Smooth muscle cell (in vitro differentiated cells): ENCODE results near the gene C6orf89. TPM values are rescaled to one million over a fixed set of nuclear protein-coding genes. Genes with fewer than 3 reads are reported as not detected.

Experiments
- DNase-seq: peaks from one replicate; lab custom pipeline; 2025; ENCODE audit not compliant: unreplicated experiment; lab: John Stamatoyannopoulos, UW
- H2AFZ ChIP-seq: fragments of 200-600 bp; sonication (generic); 2 replicates; pipeline ENCODE4 v1.6.0; 2016; ENCODE audit warnings: antibody characterized with exemption, low read depth, mild to moderate bottlenecking
- H3F3A ChIP-seq: fragments of 200-600 bp; sonication (generic); 2 replicates; pipeline ENCODE4 v1.6.0; 2017; ENCODE audit warnings: antibody characterized with exemption, low read depth
- H3K27ac ChIP-seq: fragments of 200-600 bp; sonication (generic); 2 replicates; pipeline ENCODE4 v1.5.1; 2016; ENCODE audit warnings: low read depth, mild to moderate bottlenecking
- H3K27me3 ChIP-seq: fragments of 200-600 bp; sonication (generic); 2 replicates; pipeline ENCODE4 v1.6.1; 2016; ENCODE audit warnings: low read depth, mild to moderate bottlenecking
- H3K36me3 ChIP-seq: fragments of 200-600 bp; sonication (generic); 2 replicates; pipeline ENCODE4 v1.5.1; 2016; ENCODE audit warnings: low read depth
- H3K4me1 ChIP-seq: fragments of 200-600 bp; sonication (generic); 2 replicates; pipeline ENCODE4 v1.5.1; 2016; ENCODE audit warnings: low read depth
- H3K4me2 ChIP-seq: fragments of 200-600 bp; sonication (generic); 2 replicates; pipeline ENCODE4 v1.6.0; 2016; ENCODE audit warnings: mild to moderate bottlenecking
- H3K4me3 ChIP-seq: fragments of 200-600 bp; sonication (generic); 2 replicates; pipeline ENCODE4 v1.5.1; 2016; ENCODE audit warnings: mild to moderate bottlenecking
- H3K79me2 ChIP-seq: fragments of 200-600 bp; sonication (generic); 2 replicates; pipeline ENCODE4 v1.6.0; 2016; ENCODE audit warnings: low read depth, mild to moderate bottlenecking
- H3K9ac ChIP-seq: fragments of 200-600 bp; sonication (generic); 2 replicates; pipeline ENCODE4 v1.6.0; 2016; ENCODE audit warnings: low read depth
- H3K9me3 ChIP-seq: fragments of 200-600 bp; sonication (generic); replicated peaks from 2 replicates; pipeline ENCODE4 v1.5.1; 2016; ENCODE audit warnings: low read depth
- H4K20me1 ChIP-seq: fragments of 200-600 bp; sonication (generic); 2 replicates; pipeline ENCODE4 v1.6.0; 2016; ENCODE audit warnings: low read depth
- WGBS: methylation state at CpG from one replicate; pipeline ENCODE4 v1.1.7; 2016; ENCODE audit warnings: low lambda C conversion rate; 5-methylcytosine and 5-hydroxymethylcytosine counted together
- polyA plus RNA-seq: library from polyadenylated mRNA; unstranded; fragments of >200 nt; fragmentation: Nextera tagmentation; extraction: Ambion mirVana; gene quantifications from 2 replicates; pipeline ENCODE4 v1.2.1, GENCODE V29; 2016
- total RNA-seq: library from RNA; depleted of rRNA; stranded (reverse); fragments of >200 nt; gene quantifications from 2 replicates; pipeline ENCODE4 v1.2.3, GENCODE V29; 2014
- TF ChIP-seq, protein P1 (sequence below): fragments of 200-600 bp; sonication (generic); IDR thresholded peaks from 2 replicates; pipeline ENCODE4 v1.5.1; 2017; ENCODE audit warnings: borderline replicate concordance, mild to moderate bottlenecking, antibody characterized with exemption; ENCODE audit not compliant: insufficient read depth, poor library complexity, severe bottlenecking

C6orf89 gene
- total and polyA plus RNA-seq, 2 experiments from 2014 or later: 44.6 to 45.7 TPM

DNA sequence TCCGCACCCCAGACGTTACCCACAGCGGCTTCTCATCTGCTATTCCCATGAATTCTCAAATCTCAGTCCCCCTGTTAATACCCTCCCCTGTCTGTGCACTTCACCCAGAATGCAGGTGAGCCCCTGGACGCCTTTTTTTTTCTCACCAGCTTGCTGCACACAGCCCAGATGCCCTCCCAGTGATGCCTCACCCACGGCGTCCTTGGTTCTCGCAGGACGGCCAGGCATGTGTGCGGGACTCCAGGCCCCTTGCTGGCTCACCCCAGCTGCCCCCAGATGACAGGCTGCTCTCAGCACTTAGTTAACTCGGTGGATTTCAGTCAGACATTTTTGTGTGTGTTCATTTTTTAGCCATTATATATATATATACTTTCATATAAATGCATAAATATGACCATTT, 43.4 kb downstream of the C6orf89 start:
- 82% methylated on average over 10 of the region's 10 CpGs for WGBS

DNA sequence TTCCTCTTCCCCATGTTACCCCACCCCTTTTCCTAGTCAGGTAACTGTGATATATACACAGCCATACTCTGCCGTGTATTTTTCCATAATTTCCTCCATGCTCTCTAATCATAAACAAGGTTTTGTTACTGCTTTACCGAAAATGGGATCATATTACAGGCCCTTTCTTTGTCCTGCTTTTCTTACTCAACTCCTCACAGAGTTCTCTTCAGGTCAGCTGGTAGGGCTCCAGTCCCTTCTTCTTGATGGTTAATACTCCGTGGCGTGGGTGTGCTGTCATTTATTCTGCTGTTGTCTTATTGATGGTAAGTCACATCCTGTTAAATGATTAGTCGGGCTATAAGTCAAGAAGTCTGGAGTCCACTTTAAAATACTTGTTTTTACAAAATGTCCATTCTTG, 43.9 kb downstream of the C6orf89 start:
- Histone ChIP-seq H2AFZ (no peak overlapping the region), H3K4me2 (no peak overlapping the region), H3K27me3 (no peaks in the 10 kb centered on the region), H3K9ac (no peak overlapping the region), H3F3A (no peaks in the 10 kb centered on the region), H3K4me1 (no peaks in the 10 kb centered on the region), H3K9me3 (no peaks in the 10 kb centered on the region), H4K20me1 (no peaks in the 10 kb centered on the region), H3K4me3 (no peak overlapping the region), H3K36me3 (no peaks in the 10 kb centered on the region), H3K79me2 (no peaks in the 10 kb centered on the region), H3K27ac (no peak overlapping the region)
- no peak for DNase-seq
- TF ChIP-seq, protein P1, sequence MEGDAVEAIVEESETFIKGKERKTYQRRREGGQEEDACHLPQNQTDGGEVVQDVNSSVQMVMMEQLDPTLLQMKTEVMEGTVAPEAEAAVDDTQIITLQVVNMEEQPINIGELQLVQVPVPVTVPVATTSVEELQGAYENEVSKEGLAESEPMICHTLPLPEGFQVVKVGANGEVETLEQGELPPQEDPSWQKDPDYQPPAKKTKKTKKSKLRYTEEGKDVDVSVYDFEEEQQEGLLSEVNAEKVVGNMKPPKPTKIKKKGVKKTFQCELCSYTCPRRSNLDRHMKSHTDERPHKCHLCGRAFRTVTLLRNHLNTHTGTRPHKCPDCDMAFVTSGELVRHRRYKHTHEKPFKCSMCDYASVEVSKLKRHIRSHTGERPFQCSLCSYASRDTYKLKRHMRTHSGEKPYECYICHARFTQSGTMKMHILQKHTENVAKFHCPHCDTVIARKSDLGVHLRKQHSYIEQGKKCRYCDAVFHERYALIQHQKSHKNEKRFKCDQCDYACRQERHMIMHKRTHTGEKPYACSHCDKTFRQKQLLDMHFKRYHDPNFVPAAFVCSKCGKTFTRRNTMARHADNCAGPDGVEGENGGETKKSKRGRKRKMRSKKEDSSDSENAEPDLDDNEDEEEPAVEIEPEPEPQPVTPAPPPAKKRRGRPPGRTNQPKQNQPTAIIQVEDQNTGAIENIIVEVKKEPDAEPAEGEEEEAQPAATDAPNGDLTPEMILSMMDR: no peak
- WGBS: 76% methylated on average over 5 of the region's 5 CpGs

More for the DNA sequence above, 43.4 kb downstream of the C6orf89 start:
- Histone ChIP-seq H3K79me2 (no peaks in the 10 kb centered on the region), H2AFZ (no peak overlapping the region), H3K27ac (no peak overlapping the region), H3K27me3 (no peaks in the 10 kb centered on the region), H3K36me3 (no peaks in the 10 kb centered on the region), H3K4me1 (peaks cover 3% of the 10 kb centered on the region), H3K4me2 (no peak overlapping the region), H3F3A (no peaks in the 10 kb centered on the region), H3K9me3 (no peaks in the 10 kb centered on the region), H3K4me3 (no peak overlapping the region), H3K9ac (no peak overlapping the region), H4K20me1 (no peaks in the 10 kb centered on the region)
- no peak for DNase-seq
- TF ChIP-seq, protein P1: no peak

DNA sequence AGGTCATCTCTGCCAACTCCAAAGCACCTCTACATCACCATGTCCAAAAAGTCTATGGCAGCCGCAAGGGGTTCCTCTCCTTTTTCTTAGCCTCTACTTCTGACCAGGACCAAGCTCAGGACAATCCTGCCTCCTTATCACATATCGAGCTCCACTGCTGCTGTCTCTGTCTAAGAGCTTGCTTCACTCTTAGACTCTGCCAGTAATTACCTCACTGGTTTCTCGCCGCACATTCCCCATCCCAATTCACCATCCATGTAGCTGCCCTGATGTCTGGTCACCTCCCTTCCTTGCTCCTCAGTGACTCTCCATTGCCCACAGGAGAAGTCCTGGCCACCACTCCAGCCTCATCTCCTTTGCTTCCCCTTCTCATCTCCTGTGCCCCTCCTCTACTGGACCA, 44.7 kb downstream of the C6orf89 start:
- no peak overlapping the region for H3K4me2 ChIP-seq
- DNase-seq: no peak
- H3K9ac ChIP-seq: no peak overlapping the region
- H3K36me3 ChIP-seq: no peaks in the 10 kb centered on the region
- H3F3A ChIP-seq: no peaks in the 10 kb centered on the region
- WGBS: 93% methylated on average over 4 of the region's 4 CpGs
- TF ChIP-seq, protein P1: no peak
- no peaks in the 10 kb centered on the region for H3K9me3 ChIP-seq
- H3K79me2 ChIP-seq: no peaks in the 10 kb centered on the region
- no peaks in the 10 kb centered on the region for H4K20me1 ChIP-seq
- no peak overlapping the region for H2AFZ ChIP-seq
- no peaks in the 10 kb centered on the region for H3K27me3 ChIP-seq
- H3K27ac ChIP-seq: no peak overlapping the region
- H3K4me3 ChIP-seq: no peak overlapping the region
- no peaks in the 10 kb centered on the region for H3K4me1 ChIP-seq

DNA sequence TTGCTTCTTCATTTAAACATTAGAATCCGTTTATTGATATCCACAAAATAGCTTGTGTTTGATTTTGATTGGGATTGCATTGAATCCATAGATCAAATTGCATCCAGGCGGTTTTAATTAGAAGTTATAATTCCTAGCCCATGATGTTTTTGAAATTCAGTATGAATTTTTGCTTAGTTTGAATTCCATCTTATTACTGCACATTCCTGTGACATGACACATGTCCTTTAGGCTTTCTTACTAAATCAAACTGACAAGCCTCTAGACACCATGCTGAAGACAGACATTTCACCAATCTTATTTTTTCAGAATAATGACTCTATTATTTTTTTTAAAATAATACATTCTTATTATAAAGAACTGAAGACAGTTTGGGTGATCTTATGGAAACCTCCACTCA, 47.4 kb downstream of the C6orf89 start:
- TF ChIP-seq, protein P1: no peak
- WGBS: 77% methylated on average over 2 of the region's 2 CpGs

More for the DNA sequence above, 47.4 kb downstream of the C6orf89 start:
- Histone ChIP-seq H4K20me1 (no peaks in the 10 kb centered on the region), H3K27ac (no peak overlapping the region), H3K9me3 (no peaks in the 10 kb centered on the region), H3K9ac (no peak overlapping the region), H3K4me3 (no peak overlapping the region), H3K27me3 (no peaks in the 10 kb centered on the region), H3K79me2 (no peaks in the 10 kb centered on the region), H3F3A (no peaks in the 10 kb centered on the region), H2AFZ (no peak overlapping the region), H3K36me3 (no peaks in the 10 kb centered on the region), H3K4me2 (no peak overlapping the region), H3K4me1 (no peaks in the 10 kb centered on the region)
- DNase-seq: no peak
